GM18867 (cell line): Measurements from ENCODE around the gene SCRN3.
"Not testable (repeated sequence)": the region's sequence is repeated elsewhere in the genome, so short reads cannot be mapped to it uniquely, and the experiment has no call there.

Experiments used
- ATAC-seq: cut with Tn5 transposase; IDR thresholded peaks from one replicate; pipeline ENCODE4 v1.9.1; 2021; ENCODE audit warnings: mild to moderate bottlenecking, moderate library complexity; ENCODE audit not compliant: unreplicated experiment

The SCRN3 gene

DNA sequence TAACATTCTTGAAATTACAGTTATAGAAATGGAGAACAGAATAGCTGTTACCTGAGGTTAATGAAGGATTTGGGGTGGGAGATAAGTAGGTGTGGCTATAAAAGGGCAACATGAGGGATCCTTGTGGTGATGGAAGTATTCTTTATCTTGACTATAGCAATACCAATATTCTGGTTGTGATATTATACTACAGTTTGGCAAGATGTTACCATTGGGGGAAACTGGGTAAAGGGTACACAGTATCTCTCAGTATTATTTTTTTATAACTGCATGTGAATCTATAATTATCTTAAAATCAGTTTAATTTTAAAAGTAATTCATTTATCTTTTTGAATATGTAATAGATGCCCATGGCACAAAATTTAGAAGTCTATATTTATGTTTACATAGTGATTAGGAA is 8.1 kb downstream of the SCRN3 start:
- no peak for ATAC-seq

DNA sequence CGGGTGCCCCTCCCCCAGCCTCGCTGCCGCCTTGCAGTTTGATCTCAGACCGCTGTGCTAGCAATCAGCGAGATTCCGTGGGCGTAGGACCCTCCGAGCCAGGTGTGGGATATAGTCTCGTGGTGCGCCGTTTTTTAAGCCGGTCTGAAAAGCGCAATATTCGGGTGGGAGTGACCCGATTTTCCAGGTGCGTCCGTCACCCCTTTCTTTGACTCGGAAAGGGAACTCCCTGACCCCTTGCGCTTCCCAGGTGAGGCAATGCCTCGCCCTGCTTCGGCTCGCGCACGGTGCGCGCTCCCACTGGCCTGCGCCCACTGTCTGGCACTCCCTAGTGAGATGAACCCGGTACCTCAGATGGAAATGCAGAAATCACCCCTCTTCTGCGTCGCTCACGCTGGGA is 14.5 kb downstream of the SCRN3 start:
- not testable (repeated sequence) for ATAC-seq

DNA sequence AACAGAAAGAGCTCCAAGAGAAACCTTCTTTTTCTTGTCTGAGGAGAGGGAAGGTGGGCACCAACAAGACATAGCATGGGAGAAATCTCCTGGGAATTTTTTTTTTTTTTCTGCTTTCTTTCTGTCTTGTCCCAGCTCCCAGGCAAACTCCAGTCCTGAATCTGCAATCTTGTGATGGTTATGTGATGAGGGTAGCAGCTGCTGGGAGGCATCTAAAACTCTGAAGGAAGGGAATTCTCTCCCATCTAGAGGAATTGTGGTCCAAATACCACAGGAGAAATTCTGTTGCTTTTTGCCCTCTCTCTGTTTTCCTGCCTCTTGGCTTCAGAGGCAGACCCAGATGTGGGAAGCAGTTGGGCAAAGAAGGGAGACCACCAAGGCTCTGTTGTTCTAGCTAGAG is 16.7 kb downstream of the SCRN3 start:
- no peak for ATAC-seq

DNA sequence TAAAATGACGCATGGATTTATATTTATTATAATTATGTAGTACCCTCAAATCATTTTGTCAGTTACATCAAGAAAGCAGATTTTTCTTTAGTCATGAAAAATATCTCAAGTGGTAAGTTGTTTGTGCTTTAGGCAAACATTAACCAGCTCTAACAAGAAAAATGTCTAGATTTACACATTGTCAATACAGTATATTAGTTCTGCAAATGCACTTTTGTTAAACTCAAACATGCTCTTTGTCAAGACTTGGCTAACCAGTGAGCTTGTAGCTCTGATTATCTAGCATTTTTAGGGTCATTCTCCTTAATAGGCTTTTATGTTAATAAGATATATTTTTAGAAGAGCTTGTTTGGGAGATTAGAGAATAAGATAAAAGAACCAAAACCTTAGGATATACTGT is 32.7 kb downstream of the SCRN3 start:
- ATAC-seq: no peak

DNA sequence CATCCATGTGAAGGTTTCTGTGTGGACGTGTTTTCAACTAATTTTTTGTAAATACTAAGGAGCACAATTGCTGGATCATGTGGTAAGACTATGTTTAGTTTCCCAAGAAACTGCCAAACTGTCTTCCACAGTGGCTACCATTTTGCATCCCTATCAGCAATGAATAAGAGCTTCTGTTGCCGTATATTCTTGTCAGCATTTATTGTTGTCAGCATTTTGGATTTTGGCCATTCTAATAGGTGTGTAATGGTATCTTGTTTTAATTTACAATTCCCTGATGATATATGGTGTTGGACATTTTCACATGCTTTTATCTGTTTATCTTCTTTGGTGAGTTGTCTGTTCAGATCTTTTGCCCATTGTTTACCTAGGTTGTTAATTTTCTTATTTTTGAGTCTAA is 34.5 kb downstream of the SCRN3 start:
- ATAC-seq: no peak

DNA sequence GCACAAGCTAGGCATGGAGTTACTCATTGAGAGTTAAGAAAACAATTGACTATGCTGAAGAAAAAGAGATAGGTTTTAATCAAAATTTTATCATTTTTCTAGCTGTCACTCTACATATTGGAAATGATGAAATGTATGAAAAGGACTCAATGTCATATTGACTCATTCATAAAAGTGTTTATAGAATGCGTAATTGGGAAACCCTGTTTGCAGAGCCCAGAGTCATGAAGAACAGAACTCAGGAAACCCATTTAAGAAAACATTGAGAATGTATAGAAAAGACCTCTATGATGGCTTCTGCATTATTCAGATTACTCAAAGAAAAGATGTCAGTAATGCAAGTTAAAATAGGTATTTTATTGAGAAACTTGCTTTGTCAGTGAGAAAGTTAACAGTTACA is 36.4 kb downstream of the SCRN3 start:
- no peak for ATAC-seq

DNA sequence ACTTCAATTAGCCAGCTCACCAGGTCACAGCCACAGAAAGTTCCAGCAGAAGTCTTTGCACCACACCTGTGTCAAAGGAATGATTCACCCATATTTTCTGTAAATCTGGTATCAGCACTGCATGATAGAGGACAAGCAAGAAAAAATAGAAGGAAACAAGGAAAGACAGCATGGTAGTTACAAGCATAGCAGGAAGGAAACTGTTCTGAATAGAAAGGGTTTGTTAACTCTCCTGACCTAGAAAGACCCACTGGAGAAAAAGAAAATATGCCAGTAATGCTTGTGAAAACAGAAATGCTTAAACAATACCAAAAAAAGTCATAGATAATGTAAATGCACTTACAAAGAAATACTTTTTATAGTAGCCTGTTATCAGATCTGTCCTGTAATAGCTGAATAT is 40.8 kb downstream of the SCRN3 start:
- ATAC-seq: no peak

DNA sequence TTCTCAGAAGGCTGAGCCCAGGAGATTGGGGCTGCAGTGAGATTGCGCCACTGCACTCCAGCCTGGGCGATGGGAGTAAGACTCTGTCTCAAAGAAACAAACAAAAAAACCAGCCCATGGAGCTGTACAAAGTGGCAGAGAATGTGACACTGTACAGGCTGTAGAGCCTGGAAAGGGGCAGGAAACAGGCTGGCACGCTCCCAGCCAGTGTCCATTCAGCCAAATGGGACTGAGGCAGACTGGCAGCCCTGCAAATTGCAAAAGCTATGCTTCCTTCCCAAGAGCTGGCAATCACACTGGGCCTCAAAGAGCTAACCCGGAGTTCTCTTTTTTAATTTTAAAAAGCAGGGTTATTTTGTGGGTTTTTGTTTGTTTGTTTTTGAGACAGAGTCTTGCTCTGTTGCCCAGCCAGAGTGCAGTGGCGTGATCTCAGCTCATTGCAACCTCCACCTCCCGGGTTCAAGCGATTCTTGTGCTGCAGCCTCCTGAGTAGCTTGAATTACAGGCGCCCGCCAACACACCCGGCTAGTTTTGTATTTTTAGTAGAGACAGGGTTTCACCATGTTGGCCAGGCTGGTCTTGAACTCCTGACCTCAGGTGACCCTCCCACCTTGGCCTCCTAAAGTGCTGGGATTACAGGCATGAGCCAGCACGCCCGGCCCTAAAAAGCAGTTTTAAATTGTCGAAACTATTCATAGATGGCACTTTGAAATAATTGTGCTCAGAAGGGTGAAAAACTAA is 42.8 kb downstream of the SCRN3 start:
- no peak for ATAC-seq

DNA sequence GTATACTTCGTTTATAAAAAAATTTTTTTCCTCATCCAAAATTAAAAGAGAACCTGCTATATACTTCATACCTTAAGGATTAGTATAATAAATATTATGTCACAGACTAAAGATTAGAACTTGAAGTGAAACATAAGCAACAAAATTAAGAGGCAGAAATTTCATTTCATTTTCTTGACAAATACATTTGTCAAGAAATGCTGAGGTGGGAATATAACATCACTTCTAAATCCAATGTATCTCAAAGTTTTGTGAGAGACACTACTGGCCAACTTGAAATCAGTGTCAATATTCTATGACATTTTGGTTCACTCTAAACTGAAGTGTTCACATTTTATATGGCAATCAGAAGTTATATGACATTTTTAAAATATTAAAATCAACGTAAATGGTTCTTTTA is 43.8 kb downstream of the SCRN3 start:
- ATAC-seq: no peak

DNA sequence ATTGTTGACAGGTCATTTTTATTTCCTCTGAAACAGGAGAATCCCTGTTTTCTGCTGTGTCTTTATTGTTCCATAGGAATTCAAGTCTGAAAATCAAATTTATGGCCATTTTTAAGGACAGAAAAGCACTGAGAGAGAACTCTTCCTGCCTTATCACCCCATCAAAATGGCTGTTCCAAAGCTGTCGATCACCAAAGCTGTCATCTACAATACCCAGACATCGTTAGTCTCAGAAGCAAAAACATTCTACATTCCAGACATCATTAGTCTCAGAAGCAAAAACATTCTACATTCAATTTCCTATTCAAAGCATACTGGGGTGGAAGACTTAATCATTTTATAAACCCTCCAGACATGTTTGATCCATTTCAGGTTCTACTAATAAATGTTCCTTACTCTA is 44.4 kb downstream of the SCRN3 start:
- no peak for ATAC-seq

DNA sequence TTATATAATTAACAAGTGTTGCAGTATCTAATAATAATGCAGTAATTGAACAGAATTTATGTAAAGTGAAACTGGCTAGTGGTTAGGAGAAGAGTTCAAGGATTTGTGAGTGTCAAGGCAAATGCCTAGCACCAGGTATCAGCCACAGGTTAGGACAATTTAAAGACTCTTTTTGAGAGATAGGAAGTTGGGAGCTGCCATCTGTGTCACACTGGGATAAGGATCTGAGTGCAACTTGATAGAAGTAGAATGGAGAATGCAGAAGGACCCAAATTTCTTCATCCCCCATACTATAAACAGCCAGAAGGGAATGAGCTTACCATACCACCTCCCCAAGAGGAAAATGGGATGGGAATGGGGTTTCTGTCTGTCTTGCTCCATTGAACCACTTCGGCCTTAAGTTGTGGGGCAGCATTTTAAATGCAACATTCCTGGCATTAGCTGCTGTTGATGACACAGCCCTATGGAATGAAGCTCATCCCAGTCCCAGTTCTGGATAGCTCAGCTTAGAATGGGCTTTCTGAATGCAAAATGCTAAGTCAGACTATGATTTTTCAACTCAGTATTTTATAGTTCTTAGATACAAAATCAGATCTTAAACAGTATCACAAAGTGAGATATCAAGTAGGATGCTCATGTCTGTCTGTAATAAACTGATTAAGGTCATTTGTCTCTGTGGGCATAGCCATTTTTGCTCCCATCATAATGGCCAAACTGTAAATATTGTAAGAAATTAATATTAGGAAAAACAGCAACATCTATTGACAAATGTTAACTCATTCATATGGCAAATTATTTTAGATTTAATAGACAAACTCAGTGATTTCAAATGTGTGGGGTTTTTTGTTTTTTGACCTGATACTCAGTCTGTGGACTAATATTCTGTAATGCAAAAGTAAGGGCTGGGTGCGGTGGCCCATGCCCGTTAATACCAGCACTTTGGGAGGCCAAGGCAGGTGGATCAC is 47.3 kb downstream of the SCRN3 start:
- no peak for ATAC-seq

DNA sequence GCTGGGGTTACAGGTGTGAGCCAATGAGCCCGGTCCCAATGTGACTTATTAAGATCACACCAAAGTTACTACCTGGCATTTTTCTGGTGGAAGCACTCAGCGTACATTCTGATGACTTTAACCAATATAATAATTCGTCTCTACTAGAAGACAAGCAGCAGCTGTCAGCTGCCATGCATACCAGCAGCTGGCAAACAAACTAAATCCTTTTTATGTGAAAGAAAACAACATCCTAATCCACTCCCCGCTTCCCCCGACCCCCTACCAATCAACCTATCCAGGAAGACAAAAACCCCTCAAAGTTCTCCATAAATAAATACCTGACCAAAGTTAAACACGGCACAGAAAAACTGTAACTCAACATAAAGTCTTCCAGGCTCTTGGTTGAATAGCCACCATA is 49.2 kb downstream of the SCRN3 start:
- no peak for ATAC-seq

DNA sequence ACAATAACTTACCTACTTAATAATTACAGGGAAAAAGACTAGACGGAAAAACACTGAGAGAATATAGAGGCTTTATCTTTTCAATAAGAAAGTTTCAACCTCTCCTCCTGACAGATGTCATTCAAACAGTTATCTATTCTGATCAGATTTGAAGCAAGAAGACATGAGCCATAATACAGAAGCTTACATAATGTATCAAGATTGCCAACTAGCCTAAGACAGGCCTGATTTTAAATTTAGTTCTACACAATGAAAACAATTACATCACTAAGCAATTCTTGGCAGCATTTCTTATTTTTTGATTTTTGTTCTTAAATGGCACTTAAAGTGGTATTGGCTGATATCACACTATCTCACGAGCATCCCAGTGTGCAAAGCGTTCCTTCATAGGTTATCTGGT is 49.7 kb downstream of the SCRN3 start:
- ATAC-seq: no peak

DNA sequence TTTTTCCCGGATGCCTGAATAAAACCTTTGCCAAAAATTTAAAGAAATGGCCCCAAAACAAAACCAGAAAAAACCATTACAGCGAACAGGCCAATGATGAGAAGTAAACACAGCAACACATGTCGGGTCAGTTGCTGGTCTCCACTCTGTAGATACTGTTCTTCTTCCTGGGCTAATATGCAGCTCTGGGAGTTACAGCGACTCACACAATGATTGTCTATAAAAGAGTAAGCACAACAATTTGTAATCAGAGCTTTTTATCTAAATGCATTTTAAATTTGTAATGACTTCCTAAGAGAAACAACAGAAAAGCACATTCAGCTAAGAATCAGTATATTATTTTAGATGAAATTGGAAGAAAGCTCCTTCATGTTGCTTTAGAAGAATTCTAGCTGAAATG is 51.0 kb downstream of the SCRN3 start:
- no peak for ATAC-seq

DNA sequence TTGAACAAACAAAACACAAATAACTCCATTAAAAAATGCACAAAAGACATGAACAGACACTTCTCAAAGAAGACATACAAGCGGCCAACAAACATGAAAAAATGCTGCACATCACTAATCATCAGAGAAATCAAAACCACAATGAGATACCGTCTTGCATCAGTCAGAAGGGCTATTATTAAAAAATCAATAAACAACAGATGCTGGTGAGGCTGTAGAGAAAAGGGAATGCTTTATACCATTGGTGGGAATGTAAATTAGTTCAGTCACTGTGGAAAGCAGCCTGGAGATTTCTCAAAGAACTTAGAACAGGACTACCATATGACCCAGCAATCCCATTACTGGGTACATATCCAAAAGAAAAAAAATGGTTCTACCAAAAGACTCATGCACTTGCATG is 53.5 kb downstream of the SCRN3 start:
- ATAC-seq: no peak

DNA sequence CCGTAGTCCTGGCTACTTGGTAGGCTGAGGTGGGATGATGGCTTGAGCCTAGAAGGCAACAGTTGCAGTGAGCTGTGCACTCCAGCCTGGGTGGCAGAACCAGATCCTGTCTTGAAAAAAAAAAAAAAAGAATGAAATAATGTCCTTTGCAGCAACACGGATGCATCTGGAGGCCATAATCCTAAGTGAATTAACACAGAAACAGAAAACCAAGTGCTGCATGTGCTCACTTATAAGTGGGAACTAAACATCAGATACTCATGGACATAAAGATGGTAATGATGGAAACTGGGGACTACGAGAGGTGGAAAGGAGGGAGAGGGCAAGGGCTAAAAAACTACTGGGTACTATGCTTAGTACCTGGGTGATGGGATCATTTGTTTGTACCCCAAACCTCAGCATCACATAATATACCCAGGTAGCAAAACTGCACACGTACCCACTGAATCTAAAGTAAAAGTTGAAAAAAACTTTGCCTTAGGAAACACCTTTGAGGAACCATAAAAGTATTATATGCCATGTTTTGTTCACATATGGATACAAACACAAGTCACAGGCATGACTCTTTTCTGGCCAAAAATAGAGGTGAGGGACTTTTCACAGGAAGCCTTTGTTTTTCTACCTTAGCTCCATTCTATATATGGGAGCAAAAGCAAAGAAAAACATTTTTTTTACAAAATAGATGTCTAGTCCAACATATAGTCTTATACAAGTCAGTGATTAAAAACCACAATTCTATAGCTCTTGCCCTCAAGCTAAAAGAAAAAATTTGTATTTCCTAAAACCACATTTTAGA is 54.7 kb downstream of the SCRN3 start:
- ATAC-seq: no peak

DNA sequence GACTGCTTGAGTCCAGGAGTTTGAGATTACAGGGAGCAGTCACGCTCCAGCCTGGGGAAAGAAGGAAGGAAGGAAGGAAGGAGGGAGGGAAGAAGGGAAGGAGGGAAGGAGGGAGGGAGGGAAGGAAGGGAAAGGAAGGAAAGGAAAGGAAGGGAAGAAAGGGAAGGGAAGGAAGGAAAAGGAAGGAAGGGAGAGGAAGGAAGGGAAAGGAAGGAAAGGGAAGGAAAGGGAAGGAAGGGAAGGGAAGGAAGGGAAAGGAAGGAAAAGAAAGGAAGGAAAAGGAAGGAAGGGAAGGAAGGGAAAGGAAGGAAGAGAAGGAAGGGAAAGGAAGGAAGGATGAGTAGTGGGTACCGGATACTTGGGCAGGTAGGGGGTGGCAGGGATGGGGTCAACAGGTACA is 59.0 kb downstream of the SCRN3 start:
- ATAC-seq: no peak

DNA sequence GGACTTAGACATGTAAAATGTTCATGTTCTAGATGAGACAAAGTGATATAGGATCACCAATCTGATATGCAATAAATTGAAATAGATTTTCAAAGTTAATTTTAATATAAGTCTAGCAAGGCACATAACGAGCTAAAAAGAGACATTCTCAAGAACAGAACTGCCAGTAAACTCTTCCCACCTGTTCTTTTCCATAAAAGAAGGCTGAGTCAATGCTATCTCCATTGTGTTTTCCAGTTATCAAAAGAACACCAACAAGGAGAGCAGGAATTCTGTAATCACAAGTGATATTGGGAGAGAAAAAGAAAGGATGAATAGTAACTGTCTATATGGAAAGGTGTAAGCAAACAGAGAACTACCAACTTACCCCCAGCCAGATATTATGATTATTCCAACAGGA is 65.7 kb downstream of the SCRN3 start:
- no peak for ATAC-seq

DNA sequence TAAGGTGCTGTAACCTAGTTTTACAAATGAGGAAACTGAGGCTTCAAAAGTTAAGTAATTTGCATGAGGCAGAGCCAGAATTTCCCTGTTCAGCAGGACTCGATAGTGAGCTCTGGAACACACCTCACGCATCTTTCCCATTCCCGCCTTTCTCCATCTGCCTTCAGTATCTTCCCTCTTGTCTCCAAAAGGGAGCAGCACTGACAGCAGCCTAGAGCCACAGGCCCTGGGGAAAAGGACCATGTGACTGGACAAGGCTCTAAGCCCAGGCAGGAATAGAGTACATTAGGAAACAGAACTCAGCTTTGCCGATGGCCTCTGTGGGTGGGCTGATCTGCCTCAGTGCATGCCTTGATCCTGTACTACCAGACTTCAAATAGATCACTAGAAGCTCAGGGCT is 69.8 kb downstream of the SCRN3 start:
- ATAC-seq: no peak

DNA sequence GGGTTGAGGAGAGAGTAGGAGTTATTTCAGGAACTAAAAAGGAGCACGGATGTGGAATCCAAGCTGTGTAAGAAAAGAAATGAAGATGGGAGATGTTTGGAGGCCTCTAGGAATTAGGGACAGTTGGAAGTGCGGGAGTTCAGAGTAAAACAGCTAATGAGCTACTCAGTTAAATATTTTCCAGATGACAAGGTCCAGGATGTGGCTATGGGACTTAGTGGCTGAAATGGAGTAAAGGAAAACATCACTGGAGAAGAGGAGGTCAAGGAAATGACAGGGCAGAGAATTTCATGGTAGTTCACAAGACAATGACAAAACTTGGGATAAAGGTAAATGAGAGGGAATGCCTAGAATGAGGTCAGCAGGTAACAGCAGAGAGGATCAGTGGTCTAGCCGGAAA is 78.3 kb downstream of the SCRN3 start:
- ATAC-seq: no peak

DNA sequence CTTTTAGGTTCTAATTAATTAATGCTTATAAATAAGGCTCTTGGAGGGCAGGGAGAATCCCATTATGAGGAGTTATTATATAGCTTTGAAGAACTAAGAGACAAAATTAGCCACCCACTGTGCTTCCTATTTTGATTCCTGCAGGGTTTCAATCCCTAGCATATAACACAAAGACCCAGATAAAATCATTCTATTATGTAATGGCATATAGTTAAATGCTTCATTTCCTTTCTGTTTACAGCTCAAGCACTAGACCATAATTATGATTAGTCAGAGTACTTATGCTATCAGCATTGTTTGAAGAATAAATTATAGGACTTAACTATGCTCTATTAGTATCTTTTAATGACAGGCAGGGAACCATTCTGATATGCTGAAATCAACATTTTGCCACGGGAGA is 82.2 kb downstream of the SCRN3 start:
- ATAC-seq: no peak
